ENCODE measurements around the gene PACRG. TPM values are rescaled to one million over a fixed set of nuclear protein-coding genes. Genes with fewer than 3 reads are reported as not detected.

Gene PACRG
- total RNA-seq, 4 donors from 2014 or later, result 1.5 to 10.4 (median 2.1) TPM

DNA sequence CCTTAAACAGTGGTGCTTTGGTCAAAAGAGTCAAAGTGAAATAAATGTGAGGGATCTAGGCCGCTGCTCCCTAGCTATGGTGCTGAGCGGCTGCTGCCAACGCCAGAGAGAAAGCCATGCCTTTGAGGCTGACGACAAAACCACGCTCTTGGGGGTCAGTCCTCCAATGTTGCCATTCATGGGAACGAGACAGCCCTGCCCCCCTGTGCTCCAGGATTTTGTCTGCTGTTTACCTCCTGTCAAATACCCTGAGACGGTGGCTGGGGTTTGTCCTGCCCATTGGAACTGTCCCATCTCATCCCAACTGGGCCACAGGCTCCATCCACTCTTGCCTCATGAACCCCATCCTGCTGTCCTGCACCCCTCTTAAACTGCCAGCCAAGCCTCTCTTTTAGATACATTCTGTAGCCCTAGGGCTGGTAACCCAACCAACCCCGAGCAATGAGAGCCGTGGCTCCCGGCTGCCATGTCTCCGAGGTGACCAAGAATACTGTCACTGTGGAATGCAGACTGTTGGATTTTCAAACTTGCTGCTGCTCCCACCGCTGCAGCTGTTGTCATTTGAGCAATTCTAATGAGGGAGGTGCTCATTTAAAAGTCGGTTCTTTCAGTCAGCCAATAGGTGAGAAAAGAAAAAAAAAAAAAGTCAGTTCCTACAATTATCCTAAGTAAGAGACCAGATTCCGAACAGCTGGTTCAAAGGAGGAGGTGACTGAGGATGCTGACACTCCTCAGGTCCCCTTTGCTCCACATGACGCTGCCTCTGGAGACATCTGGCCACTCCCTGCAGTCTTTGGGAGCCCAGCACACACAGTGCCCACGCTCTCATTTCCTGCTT, 613.7 kb downstream of the PACRG start:
- WGBS, 2 donors, result 57 to 66% methylated on average over 16 of the region's 16 CpGs
- no peak for DNase-seq (ENCODE audit: low spot score in 2 of 2)
- no peak overlapping the region for H3K4me3 ChIP-seq
- TF ChIP-seq, protein P1, sequence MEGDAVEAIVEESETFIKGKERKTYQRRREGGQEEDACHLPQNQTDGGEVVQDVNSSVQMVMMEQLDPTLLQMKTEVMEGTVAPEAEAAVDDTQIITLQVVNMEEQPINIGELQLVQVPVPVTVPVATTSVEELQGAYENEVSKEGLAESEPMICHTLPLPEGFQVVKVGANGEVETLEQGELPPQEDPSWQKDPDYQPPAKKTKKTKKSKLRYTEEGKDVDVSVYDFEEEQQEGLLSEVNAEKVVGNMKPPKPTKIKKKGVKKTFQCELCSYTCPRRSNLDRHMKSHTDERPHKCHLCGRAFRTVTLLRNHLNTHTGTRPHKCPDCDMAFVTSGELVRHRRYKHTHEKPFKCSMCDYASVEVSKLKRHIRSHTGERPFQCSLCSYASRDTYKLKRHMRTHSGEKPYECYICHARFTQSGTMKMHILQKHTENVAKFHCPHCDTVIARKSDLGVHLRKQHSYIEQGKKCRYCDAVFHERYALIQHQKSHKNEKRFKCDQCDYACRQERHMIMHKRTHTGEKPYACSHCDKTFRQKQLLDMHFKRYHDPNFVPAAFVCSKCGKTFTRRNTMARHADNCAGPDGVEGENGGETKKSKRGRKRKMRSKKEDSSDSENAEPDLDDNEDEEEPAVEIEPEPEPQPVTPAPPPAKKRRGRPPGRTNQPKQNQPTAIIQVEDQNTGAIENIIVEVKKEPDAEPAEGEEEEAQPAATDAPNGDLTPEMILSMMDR (IDR thresholded peaks at IDR 0.05), result no peak
- no peak for TF ChIP-seq POLR2A (IDR thresholded peaks at IDR 0.05)
- TF ChIP-seq EP300 (IDR thresholded peaks at IDR 0.05), result no peak
- peak overlapping the region; percentile 61 to 92 (median 78) for H3K27ac ChIP-seq
- no peaks in the 10 kb centered on the region for H3K27me3 ChIP-seq
- no peaks in the 10 kb centered on the region for H3K9me3 ChIP-seq
- no peaks in the 10 kb centered on the region for H3K36me3 ChIP-seq
- peaks cover 0 to 64% (median 14%) of the 10 kb centered on the region in 4 donors for H3K4me1 ChIP-seq

- TF ChIP-seq EP300 (IDR thresholded peaks at IDR 0.05) (no peak), POLR2A (IDR thresholded peaks at IDR 0.05) (no peak)
- TF ChIP-seq, protein P1 (IDR thresholded peaks at IDR 0.05), result no peak
- 85 to 87% methylated on average over 24 of the region's 24 CpGs for WGBS, 2 donors
- H3K27me3 ChIP-seq, result no peaks in the 10 kb centered on the region
Observed at GRCh38 chr6:163342571-163343539, 615.1 kb downstream of the PACRG start.

DNA sequence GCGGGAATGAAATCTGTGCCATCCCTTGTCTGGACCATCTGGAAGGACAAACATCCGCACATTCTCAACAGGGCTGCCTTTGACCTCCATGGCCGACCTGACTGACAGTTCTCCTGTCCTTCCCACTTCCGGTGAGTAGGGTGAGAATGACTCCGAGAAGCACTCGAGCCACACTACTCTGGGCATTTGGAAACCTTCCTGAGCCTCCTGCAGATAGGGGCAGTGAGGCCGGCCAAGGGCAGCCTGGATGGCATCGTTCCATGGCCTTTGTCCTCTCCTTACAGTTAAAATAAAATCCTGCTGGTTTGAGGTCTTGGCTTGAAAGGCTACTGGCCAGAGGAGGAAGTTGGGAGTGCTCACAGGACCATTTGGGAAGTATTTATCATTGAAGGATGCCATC, 615.8 kb downstream of the PACRG start:
- DNase-seq (ENCODE audit: low spot score in 2 of 2), result no peak
- 72 to 83% methylated on average over 8 of the region's 8 CpGs for WGBS, 2 donors
- Histone ChIP-seq H3K4me1 (peaks cover 0 to 68% (median 24%) of the 10 kb centered on the region in 4 donors), H3K27ac (peak overlapping the region in 2 of 4 donors; percentile 92), H3K9me3 (no peaks in the 10 kb centered on the region), H3K36me3 (no peaks in the 10 kb centered on the region), H3K27me3 (no peaks in the 10 kb centered on the region), H3K4me3 (no peak overlapping the region)
- TF ChIP-seq POLR2A (IDR thresholded peaks at IDR 0.05) (no peak), EP300 (IDR thresholded peaks at IDR 0.05) (no peak)
- TF ChIP-seq, protein P1 (IDR thresholded peaks at IDR 0.05), result no peak

More at GRCh38 chr6:163342571-163343539, 615.1 kb downstream of the PACRG start:
- Histone ChIP-seq H3K9me3 (no peaks in the 10 kb centered on the region), H3K4me1 (peaks cover 0 to 68% (median 21%) of the 10 kb centered on the region in 4 donors), H3K27ac (peak overlapping the region in 2 of 4 donors; percentile 92), H3K4me3 (no peak overlapping the region), H3K36me3 (no peaks in the 10 kb centered on the region)
- no peak for DNase-seq (ENCODE audit: low spot score in 2 of 2)

GRCh38 chr6:163344411-163344810, 616.6 kb downstream of the PACRG start:
- TF ChIP-seq, protein P1 (IDR thresholded peaks at IDR 0.05), result no peak
- no peak for TF ChIP-seq POLR2A (IDR thresholded peaks at IDR 0.05)
- WGBS, 2 donors, result 76 to 81% methylated on average over 8 of the region's 8 CpGs
- no peak for DNase-seq (ENCODE audit: low spot score in 2 of 2)
- Histone ChIP-seq H3K9me3 (no peaks in the 10 kb centered on the region), H3K4me3 (no peak overlapping the region), H3K4me1 (peaks cover 0 to 63% (median 21%) of the 10 kb centered on the region in 4 donors), H3K27me3 (no peaks in the 10 kb centered on the region), H3K27ac (peak overlapping the region in 2 of 4 donors; percentile 92), H3K36me3 (no peaks in the 10 kb centered on the region)
